Adrenal gland (tissue), 12 donors: ENCODE measurements around the gene GCSAML. TPM values are rescaled to one million over a fixed set of nuclear protein-coding genes. Genes with fewer than 3 reads are reported as not detected.
"Not testable (repeated sequence)": the region's sequence is repeated elsewhere in the genome, so short reads cannot be mapped to it uniquely, and the experiment has no call there.

Experiments used
- DNase-seq, 7 donors: peaks; one replicate each; pipeline ENCODE4 v3.0.0-alpha.2; 2019 to 2020
- H3K27ac ChIP-seq, 5 donors: fragments of 200-600 bp; sonication (generic) in 4 of 5; 1 replicate in 3 of 5; 2 replicates in 2 of 5; pipeline versions ENCODE4 v1.5.1 to v1.8.0; 2016 to 2020; ENCODE audit warnings: mild to moderate bottlenecking in 1 of 5
- H3K27me3 ChIP-seq: fragments of 200-600 bp; 2 replicates; pipeline ENCODE4 v1.8.0; 2021
- H3K36me3 ChIP-seq, 2 donors: fragments of 200-600 bp; replicated peaks in 1 of 2; 1 replicate in 1 of 2; 2 replicates in 1 of 2; pipeline versions ENCODE4 v1.5.1 to v1.8.0; 2018 to 2022
- H3K4me1 ChIP-seq, 2 donors: fragments of 200-600 bp; replicated peaks in 1 of 2; 1 replicate in 1 of 2; 2 replicates in 1 of 2; pipeline versions ENCODE4 v1.5.1 to v1.8.0; 2018 to 2021
- H3K4me3 ChIP-seq, 4 donors: fragments of 200-600 bp; sonication (generic) in 3 of 4; one replicate each; pipeline ENCODE4 v1.5.1; 2016 to 2018
- H3K9me3 ChIP-seq, 3 donors: fragments of 200-600 bp; sonication (generic) in 1 of 3; replicated peaks in 1 of 3; 1 replicate in 2 of 3; 2 replicates in 1 of 3; pipeline versions ENCODE4 v1.5.1 to v1.8.0; 2016 to 2021
- CTCF ChIP-seq, 6 experiments: fragments of 450-650 bp in 4 of 6; fragments of 200-600 bp in 2 of 6; sonication (generic) in 1 of 6; IDR thresholded peaks; 1 replicate in 5 of 6; 2 replicates in 1 of 6; pipeline versions ENCODE4 v1.5.1 to v1.8.0; 2016 to 2021; ENCODE audit warnings: antibody characterized with exemption in 6 of 6, mild to moderate bottlenecking in 2 of 6, moderate library complexity in 1 of 6
- POLR2A ChIP-seq, 2 donors: fragments of 450-650 bp; IDR thresholded peaks; one replicate each; pipeline ENCODE4 v1.6.1; 2017; ENCODE audit warnings: antibody characterized with exemption in 2 of 2, mild to moderate bottlenecking in 2 of 2, moderate library complexity in 1 of 2
- WGBS, 4 donors: extraction: QIAGEN DNeasy Blood & Tissue Kit in 2 of 4; methylation state at CpG; one replicate each; pipeline versions ENCODE4 v1.1.5 to v1.1.7; 2013 to 2017; 5-methylcytosine and 5-hydroxymethylcytosine counted together
- intact Hi-C, 2 donors: fragments of 100-400 bp; cut with DNase I; formaldehyde crosslinking; loops; one replicate each; pipeline versions ENCODE4 v1.14.1 to v1.15.0; 2022 to 2023
- polyA plus RNA-seq, 3 donors: library from polyadenylated mRNA; stranded (reverse); fragments of 200-250 nt in 2 of 3; fragments of 350-450 nt in 1 of 3; fragmentation: Illumina TruSeq in 1 of 3; extraction: RNeasy Lipid Tissue Mini Kit (QIAGEN cat#74804) in 1 of 3; gene quantifications; one replicate each; pipeline ENCODE4 v1.2.3, GENCODE V29; 2013 to 2014
- total RNA-seq, 9 donors: library from RNA; depleted of rRNA in 4 of 9; stranded (reverse); fragments of >200 nt in 4 of 9; fragments of 120-200 nt in 1 of 9; fragmentation: NEBNext Ultra II Directional in 1 of 9; extraction: Animal tissue kit (Norgen Biotek cat#: 25700) in 1 of 9; gene quantifications; one replicate each; pipeline versions ENCODE4 v1.1.0 to v1.2.4, GENCODE V29; 2013 to 2023
- donor health status: healthy with polysubstance abuse.
- donor health status: Bipolar disorder and iron deficiency.
- donor health status: DM: yes; HTN: yes; CAD: no.
- donor health status: DM: no; HTN: no; CAD: no.
- donor health status: DM: no; HTN: no; CAD: no.
- donor health status: DM: yes; HTN: yes; CAD: no.

Gene GCSAML
- total and polyA plus RNA-seq, 12 donors, result 0.03 to 0.76 (median 0.11) TPM; not detected in 9

GRCh38 chr1:247518613-247518891 lies 30.4 kb upstream of the GCSAML start:
- TF ChIP-seq CTCF (IDR thresholded peaks at IDR 0.05) (no peak), POLR2A (IDR thresholded peaks at IDR 0.05) (no peak)
- Histone ChIP-seq H3K27me3 (no peaks in the 10 kb centered on the region), H3K4me3 (no peak overlapping the region), H3K9me3 (no peaks in the 10 kb centered on the region), H3K27ac (no peak overlapping the region), H3K4me1 (no peaks in the 10 kb centered on the region), H3K36me3 (no peaks in the 10 kb centered on the region)
- DNase-seq, result no peak
- intact Hi-C loops, result no loop called here
- 75 to 88% (median 81%) methylated on average over 17 to 19 of the region's 19 CpGs for WGBS, 4 donors

GRCh38 chr1:247521886-247522285 lies 27.0 kb upstream of the GCSAML start:
- H3K4me1 ChIP-seq, H3K36me3 ChIP-seq, intact Hi-C loops, H3K27me3 ChIP-seq, DNase-seq, H3K4me3 ChIP-seq, H3K9me3 ChIP-seq, H3K27ac ChIP-seq: not testable (repeated sequence)
- WGBS, 4 donors, result 91 to 96% (median 92%) methylated on average over 5 to 23 of the region's 30 CpGs

GRCh38 chr1:247528812-247529474 lies 20.0 kb upstream of the GCSAML start:
- Histone ChIP-seq H3K27ac (no peak overlapping the region), H3K4me3 (no peak overlapping the region), H3K4me1 (no peaks in the 10 kb centered on the region), H3K27me3 (no peaks in the 10 kb centered on the region), H3K9me3 (no peaks in the 10 kb centered on the region), H3K36me3 (no peaks in the 10 kb centered on the region)
- TF ChIP-seq CTCF (IDR thresholded peaks at IDR 0.05) (no peak), POLR2A (IDR thresholded peaks at IDR 0.05) (no peak)
- intact Hi-C loops, result no loop called here
- DNase-seq, result no peak
- 62 to 69% (median 64%) methylated on average over 2 of the region's 2 CpGs for WGBS, 4 donors

- no peak overlapping the region for H3K27ac ChIP-seq
- intact Hi-C loops, result no loop called here
- 61 to 83% (median 75%) methylated on average over 1 of the region's 1 CpG for WGBS, 4 donors
Measured at GRCh38 chr1:247529771-247530355, 19.1 kb upstream of the GCSAML start.

More at GRCh38 chr1:247529771-247530355, 19.1 kb upstream of the GCSAML start:
- H3K4me1 ChIP-seq, result no peaks in the 10 kb centered on the region
- no peaks in the 10 kb centered on the region for H3K27me3 ChIP-seq
- H3K36me3 ChIP-seq, result no peaks in the 10 kb centered on the region
- no peak for TF ChIP-seq POLR2A (IDR thresholded peaks at IDR 0.05)
- no peak for TF ChIP-seq CTCF (IDR thresholded peaks at IDR 0.05)
- no peak for DNase-seq
- no peak overlapping the region for H3K4me3 ChIP-seq
- no peaks in the 10 kb centered on the region for H3K9me3 ChIP-seq
